Neural cell (in vitro differentiated cells): ENCODE data around the gene GH1.
"Not testable (repeated sequence)": the region's sequence is repeated elsewhere in the genome, so short reads cannot be mapped to it uniquely, and the experiment has no call there.

Experiments
- EP300 ChIP-seq: fragments of 450-650 bp; conservative IDR thresholded peaks from 2 replicates; pipeline ENCODE4 v1.6.1; 2014; ENCODE audit warnings: antibody characterized with exemption, mild to moderate bottlenecking, moderate library complexity; ENCODE audit not compliant: poor library complexity, severe bottlenecking
- MXI1 ChIP-seq: fragments of 450-650 bp; conservative IDR thresholded peaks from 2 replicates; pipeline ENCODE4 v1.6.1; 2014; ENCODE audit warnings: antibody characterized with exemption, mild to moderate bottlenecking; ENCODE audit not compliant: poor library complexity, severe bottlenecking
- POLR2AphosphoS5 ChIP-seq: IDR thresholded peaks from 2 replicates; pipeline ENCODE4 v1.6.1; 2012
- TAF1 ChIP-seq: IDR thresholded peaks from 2 replicates; pipeline ENCODE4 v1.6.1; 2012; ENCODE audit warnings: low read depth
- TF ChIP-seq, protein P1 (sequence below): fragments of 450-650 bp; IDR thresholded peaks from 2 replicates; pipeline ENCODE4 v1.5.1; 2014; ENCODE audit warnings: antibody characterized with exemption, mild to moderate bottlenecking, moderate library complexity; ENCODE audit not compliant: poor library complexity, severe bottlenecking
- TF ChIP-seq, protein P2 (sequence below): IDR thresholded peaks from 2 replicates; pipeline ENCODE4 v1.6.1; 2012; ENCODE audit warnings: borderline replicate concordance

DNA sequence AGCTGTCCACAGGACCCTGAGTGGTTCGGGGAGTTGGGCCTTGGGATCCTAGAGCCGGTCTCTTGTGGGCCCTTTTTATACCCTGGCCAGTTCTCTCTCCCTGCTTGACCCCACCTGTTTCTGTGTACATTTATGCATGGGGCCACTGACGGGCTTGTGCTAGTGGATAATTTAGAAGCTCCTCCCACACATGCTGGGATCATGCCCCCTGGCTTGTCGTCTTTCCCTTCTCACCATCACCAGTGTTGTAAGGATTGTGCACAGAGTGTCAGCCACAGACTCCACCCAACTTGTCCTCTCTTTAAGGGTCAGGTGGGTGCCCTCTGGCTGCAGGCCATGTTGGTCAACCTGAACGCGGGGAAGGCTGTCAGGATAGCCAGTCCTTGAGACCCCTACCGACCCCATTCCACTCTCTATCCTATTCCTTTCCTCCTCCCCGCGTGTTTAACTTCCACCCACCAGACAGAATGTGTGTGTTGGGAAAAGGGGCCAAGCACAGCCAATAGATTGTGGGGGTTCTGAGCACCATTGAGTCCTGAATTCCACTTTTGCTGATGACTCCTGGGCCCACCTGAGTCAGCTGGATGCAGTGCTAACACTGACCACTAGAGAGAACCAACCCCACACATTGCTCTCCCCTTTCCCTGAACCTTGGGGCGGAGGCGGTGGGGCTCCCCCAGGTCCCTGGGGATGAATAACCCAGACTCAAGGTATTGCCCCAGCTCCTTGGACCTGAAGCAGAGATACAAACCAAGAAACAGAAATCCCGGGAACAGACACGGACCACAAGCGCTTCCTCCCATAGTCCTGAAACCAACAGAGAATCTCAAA, 21.9 kb downstream of the GH1 start, which contains the start of gene CSH1:
- TF ChIP-seq, protein P1, sequence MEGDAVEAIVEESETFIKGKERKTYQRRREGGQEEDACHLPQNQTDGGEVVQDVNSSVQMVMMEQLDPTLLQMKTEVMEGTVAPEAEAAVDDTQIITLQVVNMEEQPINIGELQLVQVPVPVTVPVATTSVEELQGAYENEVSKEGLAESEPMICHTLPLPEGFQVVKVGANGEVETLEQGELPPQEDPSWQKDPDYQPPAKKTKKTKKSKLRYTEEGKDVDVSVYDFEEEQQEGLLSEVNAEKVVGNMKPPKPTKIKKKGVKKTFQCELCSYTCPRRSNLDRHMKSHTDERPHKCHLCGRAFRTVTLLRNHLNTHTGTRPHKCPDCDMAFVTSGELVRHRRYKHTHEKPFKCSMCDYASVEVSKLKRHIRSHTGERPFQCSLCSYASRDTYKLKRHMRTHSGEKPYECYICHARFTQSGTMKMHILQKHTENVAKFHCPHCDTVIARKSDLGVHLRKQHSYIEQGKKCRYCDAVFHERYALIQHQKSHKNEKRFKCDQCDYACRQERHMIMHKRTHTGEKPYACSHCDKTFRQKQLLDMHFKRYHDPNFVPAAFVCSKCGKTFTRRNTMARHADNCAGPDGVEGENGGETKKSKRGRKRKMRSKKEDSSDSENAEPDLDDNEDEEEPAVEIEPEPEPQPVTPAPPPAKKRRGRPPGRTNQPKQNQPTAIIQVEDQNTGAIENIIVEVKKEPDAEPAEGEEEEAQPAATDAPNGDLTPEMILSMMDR: not testable (repeated sequence)
- not testable (repeated sequence) for TF ChIP-seq EP300, POLR2AphosphoS5, MXI1, TAF1
- TF ChIP-seq, protein P2, sequence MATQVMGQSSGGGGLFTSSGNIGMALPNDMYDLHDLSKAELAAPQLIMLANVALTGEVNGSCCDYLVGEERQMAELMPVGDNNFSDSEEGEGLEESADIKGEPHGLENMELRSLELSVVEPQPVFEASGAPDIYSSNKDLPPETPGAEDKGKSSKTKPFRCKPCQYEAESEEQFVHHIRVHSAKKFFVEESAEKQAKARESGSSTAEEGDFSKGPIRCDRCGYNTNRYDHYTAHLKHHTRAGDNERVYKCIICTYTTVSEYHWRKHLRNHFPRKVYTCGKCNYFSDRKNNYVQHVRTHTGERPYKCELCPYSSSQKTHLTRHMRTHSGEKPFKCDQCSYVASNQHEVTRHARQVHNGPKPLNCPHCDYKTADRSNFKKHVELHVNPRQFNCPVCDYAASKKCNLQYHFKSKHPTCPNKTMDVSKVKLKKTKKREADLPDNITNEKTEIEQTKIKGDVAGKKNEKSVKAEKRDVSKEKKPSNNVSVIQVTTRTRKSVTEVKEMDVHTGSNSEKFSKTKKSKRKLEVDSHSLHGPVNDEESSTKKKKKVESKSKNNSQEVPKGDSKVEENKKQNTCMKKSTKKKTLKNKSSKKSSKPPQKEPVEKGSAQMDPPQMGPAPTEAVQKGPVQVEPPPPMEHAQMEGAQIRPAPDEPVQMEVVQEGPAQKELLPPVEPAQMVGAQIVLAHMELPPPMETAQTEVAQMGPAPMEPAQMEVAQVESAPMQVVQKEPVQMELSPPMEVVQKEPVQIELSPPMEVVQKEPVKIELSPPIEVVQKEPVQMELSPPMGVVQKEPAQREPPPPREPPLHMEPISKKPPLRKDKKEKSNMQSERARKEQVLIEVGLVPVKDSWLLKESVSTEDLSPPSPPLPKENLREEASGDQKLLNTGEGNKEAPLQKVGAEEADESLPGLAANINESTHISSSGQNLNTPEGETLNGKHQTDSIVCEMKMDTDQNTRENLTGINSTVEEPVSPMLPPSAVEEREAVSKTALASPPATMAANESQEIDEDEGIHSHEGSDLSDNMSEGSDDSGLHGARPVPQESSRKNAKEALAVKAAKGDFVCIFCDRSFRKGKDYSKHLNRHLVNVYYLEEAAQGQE: not testable (repeated sequence)
